Stimulated activated CD8-positive, alpha-beta memory T cell treated with anti-CD3 and anti-CD28 coated beads, Interleukin-4, amount 100 ng/mL, for 24 hours (primary cell): ENCODE measurements around the gene EXOSC9.

Experiments
- DNase-seq: peaks from one replicate; pipeline ENCODE4 v3.0.0-alpha.2; 2020; ENCODE audit warnings: low read depth

The EXOSC9 gene

DNA sequence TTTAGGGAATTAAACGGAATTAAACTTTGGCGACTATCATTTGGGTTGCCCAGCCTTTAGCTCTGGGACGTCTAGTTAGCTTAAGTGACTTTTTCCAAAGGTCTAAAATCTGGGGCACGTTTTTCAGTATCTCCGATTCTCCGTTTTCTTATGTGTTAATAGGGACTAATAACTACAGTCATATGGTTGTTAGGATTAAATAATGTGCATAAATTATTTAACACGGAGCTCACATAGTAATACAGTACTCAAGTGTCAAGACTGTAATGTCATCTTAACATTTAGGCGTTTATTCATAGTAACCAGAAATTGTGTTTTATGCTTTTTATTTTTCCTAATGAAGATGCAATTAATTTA is 23.0 kb downstream of the EXOSC9 start:
- no peak for DNase-seq

DNA sequence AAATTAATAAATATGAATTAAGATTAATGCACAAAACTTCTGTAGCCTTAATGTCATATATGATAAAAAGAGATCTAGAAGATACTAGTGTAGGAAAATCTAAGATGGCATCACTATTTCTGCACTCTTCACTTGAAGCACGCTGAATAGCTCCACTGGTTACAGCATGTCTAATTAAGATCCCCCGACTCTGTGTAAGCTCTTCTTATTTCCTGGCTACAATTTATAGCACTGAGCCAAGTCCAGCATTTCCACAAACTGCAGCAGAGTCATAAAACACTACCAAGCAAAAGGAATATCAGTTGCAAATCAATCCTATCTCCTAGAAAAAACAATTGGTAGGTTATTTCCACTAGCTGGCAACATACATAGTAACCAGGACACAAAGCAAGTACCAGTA is 23.8 kb downstream of the EXOSC9 start:
- DNase-seq = no peak

DNA sequence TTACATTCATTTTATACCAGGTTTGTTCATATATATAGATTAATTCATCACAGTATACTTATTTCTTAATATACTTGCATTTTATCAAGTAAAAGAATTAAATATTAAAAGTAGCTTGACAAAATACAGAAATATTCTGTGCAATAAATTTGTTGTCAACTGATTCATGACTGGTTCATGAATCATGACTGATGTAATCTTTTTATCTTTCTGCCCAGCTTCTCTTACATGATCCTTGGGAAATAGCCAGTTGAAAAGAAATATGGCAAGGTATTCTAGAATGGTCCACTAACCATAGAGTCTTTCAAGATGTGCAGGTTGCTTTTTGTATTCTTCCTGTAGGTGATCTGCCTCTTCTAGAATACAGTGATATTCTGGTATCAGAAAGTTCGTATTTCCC is 26.7 kb downstream of the EXOSC9 start:
- no peak for DNase-seq

DNA sequence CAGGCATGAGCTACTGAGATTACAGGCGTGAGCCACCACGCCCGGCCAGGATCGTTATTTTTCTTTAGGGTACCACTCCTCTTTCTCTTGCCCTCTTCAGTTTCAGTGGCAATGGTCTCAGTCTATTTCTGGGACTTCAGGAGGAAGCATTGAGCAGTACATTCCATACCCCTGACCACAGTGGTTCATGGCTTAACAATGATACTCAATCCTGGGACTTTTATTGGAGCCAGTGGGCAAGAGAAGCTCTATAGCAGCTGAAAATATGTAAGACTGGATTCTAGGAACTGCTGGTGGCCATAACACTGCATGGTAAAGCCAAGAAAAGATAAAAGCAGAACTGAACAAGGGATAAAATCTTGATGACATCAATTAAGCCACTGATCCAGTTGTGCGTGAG is 28.4 kb downstream of the EXOSC9 start:
- no peak for DNase-seq

DNA sequence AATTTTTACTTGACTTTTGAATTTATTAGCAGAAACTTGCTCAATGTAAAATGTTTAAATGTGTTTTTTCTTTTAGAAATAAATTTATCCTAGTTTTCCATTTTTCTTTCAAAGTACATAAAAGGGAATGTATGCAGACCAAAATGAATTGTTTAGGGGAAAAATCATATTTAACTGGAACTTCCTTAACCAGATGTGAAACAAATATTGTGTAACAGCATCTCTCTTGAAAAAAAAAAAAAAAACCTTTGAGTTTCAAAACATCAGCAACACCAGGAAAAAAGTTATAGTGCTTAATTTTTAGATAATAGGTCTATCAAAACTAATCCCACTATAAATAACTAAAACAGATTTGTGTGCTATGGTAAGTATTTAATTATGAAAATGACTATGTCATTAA is 37.0 kb downstream of the EXOSC9 start:
- DNase-seq = no peak

DNA sequence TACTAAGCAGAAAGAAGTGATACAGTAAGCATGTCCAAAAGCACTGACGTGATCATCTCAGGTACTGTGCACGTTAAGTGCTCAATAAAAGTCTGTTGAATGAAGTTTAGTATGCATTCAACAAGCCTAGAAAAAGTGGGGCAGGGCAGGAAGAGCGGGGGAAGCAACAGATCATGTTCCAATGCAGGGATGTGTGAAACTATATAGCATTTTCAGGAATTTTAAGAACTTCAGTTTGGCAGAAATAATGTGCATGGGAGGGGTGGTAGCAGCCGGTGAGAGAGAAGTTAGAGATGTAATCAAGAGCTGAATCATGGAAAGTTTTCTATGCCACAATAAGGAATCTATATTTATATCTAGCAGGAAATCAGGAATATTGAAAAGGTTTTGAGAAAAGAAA is 41.7 kb downstream of the EXOSC9 start:
- DNase-seq = no peak

DNA sequence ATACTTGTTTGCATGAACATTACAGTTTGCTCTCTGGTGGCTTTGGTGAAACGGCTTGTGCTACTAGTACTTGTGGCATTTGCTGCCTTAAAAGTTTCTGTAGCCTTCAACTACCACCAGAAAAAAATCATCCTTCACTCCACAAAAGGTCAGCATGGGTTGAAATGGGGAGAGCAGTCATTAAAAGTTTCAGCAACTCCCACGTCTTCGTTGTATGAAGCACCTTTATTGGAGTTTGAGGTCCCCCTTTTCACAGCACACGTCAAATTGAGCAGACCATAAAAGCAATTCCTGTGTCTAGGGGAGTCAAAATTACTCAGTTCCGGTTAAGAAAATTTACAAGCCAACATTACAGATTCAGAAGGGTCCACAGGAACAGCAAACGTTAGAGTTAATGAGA is 45.5 kb downstream of the EXOSC9 start:
- no peak for DNase-seq

DNA sequence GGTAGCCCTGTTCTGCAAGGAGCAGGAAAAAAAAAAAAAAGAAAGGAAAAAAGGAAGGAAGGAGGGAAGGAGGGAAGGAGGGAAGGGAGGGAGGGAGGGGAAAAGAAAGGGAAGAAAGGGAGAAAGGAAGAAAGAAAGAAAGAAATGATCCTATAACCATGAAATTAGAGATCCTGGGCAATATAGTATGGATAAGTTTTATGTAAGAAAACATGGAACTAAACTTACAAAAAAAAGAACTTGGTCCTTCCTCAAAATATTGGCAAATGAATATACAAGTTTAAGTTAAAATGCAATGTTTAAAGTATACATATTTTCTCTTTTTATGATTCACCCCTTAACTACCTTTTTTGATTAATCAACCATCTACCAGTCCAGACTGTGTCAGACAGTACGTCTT is 50.2 kb downstream of the EXOSC9 start:
- DNase-seq = no peak

DNA sequence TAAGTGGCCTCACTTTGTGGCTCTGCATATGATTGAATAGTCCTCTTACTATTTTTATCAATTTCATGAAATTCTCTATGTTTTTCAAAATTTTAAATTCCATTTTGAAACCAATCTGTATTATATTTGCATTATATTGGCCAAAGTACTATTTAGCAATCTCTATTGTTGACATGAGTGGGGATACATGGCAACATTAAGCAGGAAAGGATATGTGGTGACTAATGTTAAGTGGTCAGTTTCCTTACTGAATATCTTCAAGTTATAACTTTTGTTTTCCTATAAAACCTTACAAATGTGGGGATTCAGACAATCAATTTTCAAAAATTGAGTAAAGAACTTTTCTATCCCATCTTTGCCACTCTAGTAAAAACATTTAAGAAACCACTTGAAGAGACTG is 59.0 kb downstream of the EXOSC9 start:
- DNase-seq = no peak

DNA sequence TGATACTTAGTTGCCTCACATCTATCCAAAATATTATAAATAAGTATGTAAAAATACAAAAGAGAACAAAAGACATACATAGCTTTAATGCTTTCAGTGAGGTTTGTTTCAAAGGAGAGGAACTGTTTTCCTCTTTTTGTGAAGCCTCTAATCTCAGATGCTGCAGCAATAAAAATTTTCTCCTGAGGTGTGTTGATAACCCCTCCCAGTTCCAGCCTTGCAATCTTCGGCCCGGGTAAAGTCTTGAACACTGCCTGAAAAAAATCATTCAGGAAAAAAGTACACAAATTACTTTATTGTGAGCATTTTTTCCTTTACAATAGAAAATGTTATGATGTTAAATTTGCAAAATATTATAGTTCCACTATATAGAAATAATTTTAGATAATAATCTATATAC is 60.3 kb downstream of the EXOSC9 start:
- DNase-seq = no peak

DNA sequence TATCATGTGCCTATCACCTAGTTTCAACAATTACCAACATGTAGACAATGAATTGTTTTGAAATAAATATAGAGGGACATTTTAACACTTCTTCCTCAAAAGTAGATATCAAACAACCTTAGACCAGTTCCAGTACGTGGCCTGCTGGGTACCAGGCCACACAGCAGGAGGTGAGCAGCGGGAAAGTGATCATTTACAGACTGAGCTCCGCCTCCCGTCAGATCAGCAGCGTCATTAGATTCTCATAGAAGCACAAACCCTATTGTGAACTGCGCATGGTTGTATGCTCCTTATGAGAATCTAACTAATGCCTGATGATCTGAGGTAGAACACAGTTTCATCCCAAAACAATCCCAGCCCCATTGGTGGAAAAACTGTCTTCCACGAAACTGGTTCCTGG is 62.7 kb downstream of the EXOSC9 start:
- no peak for DNase-seq
